Activated T-cell treated with anti-CD3 and anti-CD28 coated beads for 24 hours (primary cell): ENCODE results near the gene YIPF4.
A peak's percentile ranks its signal among the peaks of the same experiment; 100 is the strongest.
"Not testable (repeated sequence)": the region's sequence is repeated elsewhere in the genome, so short reads cannot be mapped to it uniquely, and the experiment has no call there.

Source experiments
- DNase-seq: peaks from one replicate; pipeline ENCODE4 v3.0.0-alpha.2; 2020; ENCODE audit warnings: low read depth

Gene YIPF4

DNA sequence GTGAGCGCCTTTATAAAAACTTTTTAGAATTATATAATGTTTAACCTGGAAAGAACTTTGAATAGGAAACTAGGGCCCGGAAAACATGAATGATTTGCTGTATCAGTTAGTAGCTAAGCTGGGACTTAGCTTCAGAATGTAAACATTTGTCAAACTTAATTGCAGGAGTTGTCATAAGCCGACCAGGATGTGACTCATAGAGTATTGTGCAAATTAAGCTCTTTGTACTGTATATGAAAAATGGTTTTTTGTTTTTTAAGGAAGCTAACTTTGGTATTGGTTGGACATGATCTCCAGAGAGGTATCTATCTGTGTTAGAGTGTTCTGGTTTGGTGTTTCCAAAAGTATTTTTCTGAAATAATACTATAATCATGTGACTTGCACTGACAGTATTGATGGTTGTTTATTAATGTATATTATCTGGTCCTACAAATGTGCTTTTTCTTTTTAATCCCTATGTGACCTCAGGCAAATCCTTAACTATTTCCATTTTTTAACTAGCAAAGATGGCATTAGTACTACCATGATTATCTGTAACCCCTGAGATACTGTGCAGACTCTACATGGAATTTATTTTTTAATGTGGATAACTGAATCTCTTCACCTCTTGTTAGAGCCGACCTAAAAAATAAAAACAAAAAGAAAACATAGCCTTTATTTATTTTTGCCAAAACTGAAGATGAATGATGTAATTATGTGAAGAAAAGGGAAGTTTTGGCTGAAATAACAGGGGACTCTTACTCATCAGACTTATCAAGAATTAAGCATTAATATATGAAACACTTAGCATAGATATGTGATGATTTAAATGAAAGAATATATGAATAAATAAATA, 11.7 kb downstream of the YIPF4 start:
- DNase-seq: no peak

DNA sequence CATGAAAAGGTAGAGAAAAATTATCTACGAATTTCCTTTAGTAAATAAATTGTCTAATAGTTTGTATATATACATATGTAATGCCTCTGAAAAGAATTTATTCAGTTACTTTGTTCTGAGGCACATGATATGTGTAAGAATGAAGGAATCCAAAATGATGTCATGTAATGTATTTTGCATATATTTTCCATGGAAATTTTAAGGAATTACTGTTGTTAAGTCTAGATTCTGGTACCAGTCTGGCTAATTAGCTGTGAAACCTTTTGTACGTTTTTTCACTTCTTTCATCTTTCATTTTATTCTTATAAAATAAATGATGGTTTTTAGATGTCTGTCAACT, 12.3 kb downstream of the YIPF4 start:
- no peak for DNase-seq

DNA sequence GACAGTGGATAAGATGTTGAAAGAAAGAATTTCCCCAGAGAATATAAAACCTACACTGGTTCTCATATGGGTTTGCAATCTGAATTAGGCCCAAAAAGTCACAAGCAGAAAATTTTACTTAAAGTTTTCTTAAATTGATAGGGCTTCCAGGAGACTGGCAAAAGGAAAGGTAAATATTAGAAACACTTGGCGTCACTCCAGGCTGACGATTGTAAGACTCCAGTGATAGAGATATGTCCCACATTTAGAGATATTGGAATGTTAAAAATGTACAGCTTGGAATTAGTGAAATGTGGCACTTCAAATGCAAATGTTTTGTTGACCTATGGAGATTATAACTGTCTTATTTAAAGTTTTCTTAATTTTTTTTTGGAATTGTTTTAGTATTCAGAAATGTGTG, 14.0 kb downstream of the YIPF4 start:
- DNase-seq: no peak

DNA sequence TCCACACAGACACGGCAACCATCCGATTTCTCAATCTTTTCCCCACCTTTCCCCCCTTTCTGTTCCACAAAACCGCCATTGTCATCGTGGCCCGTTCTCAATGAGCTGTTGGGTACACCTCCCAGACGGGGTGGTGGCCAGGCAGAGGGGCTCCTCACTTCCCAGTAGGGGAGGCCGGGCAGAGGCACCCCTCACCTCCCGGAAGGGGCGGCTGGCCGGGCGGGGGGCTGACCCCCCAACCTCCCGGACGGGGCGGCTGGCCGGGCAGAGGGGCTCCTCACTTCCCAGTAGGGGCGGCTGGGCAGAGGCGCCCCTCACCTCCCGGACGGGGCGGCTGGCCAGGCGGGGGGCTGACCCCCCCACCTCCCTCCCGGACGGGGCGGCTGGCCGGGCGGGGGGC, 15.8 kb downstream of the YIPF4 start:
- not testable (repeated sequence) for DNase-seq

DNA sequence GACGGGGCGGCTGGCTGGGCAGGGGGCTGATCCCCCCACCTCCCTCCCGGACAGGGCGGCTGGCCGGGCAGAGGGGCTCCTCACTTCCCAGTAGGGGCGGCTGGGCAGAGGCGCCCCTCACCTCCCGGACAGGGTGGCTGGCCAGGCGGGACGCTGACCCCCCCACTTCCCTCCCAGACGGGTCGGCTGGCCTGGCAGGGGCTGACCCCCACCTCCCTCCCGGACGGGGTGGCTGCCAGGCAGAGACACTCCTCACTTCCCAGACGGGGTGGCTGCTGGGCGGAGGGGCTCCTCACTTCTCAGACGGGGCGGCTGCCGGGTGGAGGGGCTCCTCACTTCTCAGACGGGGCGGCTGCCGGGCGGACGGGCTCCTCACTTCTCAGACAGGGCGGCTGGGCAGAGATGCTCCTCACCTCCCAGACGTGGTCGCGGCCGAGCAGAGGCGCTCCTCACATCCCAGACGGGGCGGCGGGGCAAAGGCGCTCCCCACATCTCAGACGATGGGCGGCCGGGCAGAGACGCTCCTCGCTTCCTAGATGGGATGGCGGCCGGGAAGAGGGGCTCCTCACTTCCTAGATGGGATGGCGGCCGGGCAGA, 16.4 kb downstream of the YIPF4 start:
- not testable (repeated sequence) for DNase-seq

DNA sequence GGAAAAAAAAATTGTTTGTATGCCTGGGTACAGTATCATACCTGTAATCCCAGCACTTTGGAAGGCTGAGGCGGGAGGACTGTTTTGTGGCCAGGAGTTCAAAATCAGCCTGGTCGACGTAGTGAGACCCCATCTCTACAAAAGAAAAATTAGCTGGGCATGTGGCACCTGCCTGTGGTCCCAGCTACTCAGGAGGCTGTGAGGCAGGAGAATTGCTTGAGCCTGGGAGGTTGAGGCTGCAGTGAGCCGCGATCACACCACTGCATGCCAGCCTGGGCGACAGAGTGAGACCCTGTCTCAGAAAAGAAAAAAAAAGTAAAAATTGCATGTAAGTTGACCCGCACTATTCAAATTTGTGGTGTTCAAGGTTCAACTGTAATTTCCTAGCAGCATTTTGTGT, 32.9 kb downstream of the YIPF4 start:
- DNase-seq: no peak

DNA sequence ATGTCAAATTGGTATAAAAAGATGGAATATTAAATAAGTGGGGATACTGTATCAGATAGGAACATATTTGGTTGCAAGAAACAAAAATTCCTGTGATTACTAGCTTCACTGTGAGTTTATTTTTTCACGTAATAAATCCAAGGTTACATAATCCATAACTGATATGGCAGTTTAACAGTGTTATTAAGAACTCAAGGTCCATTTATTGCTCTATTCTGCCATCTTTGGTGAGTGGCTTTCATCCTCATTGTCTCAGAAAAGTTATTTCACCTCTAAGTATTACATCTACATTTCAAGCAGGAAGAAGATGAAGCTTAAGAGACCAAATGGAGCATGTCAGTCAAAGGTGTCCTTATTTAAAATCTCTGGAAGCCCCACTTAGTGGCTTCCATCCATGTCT, 37.2 kb downstream of the YIPF4 start:
- DNase-seq: no peak

DNA sequence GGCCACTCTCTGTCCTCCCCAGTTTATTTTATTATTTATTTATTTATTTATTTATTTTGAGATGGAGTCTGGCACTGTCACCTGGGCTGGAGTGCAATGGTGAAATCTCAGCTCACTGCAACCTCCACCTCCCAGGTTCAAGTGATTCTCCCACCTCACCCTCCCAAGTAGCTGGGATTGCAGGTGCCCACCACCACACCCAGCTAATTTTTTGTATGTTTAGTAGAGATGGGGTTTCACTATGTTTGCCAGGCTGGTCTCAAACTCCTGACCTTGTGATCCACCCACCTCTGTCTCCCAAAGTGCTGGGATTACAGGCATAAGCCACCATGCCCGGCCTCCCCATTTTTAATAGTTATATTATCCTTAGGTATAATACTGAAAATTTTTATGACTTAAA, 51.0 kb downstream of the YIPF4 start:
- not testable (repeated sequence) for DNase-seq

DNA sequence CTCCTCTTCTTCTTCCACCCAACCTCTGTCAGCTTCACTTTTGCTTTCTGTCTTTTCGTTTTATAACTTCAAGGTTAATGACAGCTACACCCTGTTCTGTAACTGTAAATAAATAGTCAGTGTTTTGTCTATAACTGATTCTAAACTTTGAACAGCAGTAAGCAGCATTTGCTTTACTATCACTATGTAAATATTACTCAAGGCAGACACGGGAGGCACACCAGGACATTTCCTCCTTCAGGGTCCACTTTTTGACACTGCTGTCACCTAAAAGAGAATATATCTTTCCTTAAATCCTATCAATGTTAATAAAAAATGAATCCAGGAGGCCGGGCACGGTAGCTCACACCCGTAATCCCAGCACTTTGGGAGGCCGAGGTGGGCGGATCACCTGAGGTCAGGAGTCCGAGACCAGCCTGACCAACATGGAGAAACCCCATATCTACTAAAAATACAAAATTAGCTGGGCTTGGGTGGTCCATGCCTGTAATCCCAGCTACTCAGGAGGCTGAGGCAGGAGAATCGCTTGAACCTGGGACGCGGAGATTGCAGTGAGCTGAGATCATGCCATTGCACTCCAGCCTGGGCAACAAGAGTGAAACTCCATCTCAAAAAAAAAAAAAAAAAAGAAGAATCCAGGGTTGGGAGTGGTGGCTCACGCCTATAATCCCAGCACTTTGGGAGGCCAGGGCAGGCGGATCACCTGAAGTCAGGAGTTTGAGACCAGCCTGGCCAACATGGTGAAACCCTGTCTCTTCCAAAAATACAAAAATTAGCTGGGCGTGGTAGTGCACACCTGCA, 51.7 kb downstream of the YIPF4 start:
- not testable (repeated sequence) for DNase-seq

DNA sequence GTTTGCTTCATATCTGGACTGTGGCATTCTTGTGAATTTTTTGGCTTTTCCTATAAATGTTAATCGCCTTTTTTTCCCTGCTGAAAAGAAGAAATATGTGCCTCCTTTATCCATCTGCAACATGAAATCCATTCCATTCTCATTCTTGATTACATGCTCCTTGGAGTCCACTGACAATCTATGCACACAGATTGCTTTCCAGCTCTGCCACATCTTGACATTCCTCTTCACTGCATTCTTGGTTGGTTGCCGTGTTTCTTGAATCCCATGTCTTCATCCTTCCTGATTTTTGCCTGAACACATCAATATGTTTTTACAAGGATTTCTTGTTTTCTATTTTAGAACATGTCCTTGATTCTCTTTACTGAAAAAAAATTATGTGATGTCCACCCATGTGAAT, 52.4 kb downstream of the YIPF4 start:
- DNase-seq: no peak

DNA sequence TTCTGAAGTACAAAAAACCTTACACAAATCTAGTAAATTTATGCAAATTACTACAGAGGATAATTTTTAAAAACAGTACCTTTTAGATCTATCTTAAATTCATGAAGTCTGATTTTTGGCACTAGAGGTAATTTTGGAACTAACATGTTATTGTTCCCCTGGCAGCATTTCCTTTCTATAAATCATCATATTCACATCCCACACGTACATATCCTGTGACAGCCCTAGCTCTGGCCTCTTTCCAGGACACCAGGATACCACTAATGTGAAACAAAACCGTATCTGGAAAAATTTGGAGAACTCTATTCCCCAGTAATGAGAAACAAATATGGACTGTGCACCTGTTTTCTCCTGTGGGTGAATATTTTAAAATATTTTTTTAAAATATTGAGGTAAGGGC, 65.1 kb downstream of the YIPF4 start:
- DNase-seq: no peak

DNA sequence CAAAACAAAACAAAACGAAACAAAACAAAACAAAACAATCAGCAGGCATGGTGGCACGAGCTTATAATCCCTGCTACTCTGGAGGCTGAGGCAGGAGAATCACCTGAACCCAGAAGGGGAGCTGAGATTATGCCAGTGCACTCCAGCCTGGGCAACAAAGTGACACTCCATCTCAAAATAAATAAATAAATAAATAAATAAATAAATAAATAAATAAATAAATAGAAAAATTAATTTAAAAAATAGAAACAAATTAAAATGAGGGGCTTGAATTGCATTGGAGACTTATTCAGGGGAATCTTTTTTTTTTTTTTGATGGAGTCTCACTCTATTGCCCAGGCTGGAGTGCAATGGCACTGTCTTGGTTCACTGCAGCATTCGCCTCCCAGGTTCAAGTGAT, 73.1 kb downstream of the YIPF4 start:
- not testable (repeated sequence) for DNase-seq

DNA sequence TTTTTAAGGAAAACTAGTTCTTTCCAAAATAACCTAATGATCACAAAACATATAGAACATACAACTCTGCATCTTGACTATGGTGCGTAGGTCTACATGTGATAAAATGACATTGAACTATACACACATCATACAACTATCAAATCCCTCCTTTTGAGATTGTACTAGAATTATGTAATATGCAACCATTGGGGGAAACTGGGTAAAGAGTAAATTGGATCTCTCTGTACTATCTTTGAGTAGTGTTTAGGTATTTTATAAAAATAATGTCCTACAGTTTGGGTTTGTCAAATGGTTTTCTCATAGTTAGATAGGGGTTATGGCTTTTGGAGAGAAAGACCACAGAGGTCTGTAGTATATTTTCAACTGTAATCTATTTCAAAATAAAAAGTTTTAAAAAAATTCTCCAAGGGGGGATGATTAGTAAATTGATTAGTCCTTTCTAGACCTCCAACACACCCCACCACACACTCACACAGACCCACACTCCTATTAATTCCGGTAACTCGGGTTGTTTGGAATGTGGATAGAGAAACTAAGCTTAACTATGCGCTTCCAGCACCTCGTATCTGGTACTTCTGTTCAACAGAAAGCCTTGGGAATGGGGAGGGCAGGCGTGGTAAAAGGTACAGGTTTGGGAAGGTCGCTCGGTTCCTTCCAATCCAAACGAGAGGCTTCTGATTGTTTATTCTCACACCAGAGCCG, 78.4 kb downstream of the YIPF4 start:
- DNase-seq: no peak

DNA sequence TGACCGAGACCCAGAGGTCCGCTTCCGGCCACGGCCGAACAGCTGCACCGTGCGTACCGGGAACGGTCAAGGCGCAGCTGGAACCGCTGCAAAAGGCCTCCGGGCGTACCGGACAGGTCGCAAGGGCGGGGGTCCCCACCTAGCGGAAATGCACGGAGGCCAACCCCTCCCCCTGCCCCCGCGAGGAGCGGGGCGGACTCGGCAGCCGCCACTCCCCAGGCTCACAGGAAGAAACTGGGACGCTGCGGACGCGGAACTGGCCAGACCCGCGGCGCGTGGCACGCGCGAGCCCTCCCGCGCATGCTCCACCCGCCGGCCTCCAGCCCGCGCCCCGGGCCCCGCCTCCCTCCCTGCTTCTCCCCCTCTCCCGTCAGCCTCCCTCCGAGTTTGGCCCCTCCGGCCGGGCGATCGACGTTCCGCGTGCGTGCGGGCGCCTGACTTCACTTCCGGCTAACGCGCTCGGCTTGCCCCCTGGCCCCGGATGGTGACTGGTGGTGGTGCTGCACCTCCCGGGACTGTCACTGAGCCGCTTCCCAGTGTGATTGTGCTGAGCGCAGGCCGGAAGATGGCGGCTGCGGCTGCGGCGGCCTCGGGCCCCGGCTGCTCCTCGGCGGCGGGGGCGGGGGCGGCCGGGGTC, 79.1 kb downstream of the YIPF4 start, which contains the start of gene BIRC6:
Gene BIRC6 (plus strand): TSS at position 343 of the 637 bp plus-strand sequence. CDS start 139 bp downstream, at position 482.
- DNase-seq: peak; percentile 95

DNA sequence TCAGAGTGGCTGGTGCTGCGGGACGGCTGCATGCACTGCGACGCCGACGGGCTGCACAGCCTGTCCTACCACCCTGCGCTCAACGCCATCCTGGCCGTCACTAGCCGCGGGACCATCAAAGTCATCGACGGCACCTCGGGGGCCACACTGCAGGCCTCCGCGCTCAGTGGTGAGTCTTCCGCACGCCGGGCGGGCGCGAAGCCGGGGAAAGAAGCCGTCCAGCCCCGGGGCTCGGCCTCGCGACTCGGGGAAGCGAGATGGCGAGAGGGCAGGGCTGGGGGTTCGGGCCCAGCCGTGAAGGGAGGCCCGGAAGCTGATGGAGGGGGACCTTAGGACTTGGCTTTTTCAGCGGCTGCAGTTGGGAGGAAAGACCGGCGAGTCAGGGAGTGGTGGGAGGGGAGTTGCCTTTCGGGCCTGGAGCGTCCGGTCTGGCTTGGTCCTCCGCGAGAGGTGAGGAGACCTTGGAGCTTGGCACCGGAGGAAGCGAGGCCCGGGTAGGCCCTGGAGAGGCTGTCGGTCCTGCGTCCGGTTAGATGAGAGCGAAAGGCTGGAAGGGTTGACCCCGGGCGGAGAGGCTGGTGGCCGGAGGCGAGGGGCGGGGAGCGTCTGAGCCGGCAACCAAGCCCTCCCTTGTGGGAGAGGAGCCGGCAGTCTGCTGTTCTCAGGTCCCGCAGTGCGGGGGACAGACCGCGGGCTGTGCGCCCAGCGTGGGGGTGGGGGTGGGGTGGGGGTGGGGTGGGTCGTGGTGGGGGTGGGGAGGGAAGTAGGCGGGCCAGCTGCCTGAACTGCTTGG, 79.8 kb downstream of the YIPF4 start:
- DNase-seq: peak; percentile 9

DNA sequence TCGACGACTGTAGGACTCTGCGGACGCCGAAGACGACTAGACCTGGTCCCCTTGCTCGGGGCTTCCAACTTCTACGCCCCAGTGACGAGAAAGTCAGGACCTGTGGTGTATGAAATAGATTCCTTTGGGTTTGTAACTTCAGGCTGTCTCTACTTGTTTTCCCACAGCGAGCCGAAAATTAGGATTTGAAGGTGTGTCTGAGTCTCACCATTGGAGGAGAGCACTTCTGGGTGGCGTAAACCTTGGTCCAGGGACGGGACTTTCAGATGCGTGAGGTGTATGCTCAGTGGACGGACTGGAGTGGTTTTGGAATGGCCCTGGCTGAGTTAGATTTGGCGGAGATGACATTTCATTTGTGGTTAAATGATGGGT, 80.4 kb downstream of the YIPF4 start:
- DNase-seq: no peak

DNA sequence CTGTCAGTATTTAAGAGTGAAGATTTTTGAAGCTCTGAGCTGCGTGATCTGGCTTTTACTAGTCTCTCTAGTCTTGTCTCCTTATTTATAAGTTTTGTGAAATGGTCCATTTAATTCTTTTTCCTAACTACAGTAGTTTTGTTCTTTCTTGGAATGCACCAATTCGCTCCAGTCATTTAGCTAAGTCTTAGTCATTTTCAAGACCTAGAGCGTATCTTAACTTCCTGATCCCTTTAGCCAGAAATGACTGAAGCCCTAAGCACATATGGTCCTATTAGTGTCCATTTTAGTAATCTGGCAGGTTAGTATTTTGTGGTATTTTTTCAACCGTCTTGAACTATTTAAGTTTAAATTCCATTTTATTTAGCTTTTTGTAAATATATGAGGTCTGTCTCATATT, 82.7 kb downstream of the YIPF4 start:
- no peak for DNase-seq

DNA sequence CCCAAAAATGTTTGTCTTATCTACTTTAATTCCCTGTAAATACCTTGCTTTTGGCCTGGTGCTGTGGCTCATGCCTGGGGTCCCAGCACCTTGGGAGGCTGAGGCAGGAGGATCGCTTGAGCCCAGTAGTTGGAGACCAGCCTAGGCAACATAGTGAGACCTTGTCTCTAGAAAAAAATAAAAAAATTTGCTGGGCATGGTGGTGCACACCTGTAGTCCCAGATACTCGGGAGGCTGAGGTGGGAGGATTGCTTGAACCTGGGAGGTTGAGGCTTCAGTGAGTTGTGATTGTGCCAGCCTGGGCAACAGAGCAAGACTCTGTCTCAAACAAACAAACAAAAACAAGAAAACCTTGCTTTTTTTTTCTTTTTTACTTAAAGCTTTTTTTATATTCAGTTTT, 85.3 kb downstream of the YIPF4 start:
- DNase-seq: not testable (repeated sequence)

DNA sequence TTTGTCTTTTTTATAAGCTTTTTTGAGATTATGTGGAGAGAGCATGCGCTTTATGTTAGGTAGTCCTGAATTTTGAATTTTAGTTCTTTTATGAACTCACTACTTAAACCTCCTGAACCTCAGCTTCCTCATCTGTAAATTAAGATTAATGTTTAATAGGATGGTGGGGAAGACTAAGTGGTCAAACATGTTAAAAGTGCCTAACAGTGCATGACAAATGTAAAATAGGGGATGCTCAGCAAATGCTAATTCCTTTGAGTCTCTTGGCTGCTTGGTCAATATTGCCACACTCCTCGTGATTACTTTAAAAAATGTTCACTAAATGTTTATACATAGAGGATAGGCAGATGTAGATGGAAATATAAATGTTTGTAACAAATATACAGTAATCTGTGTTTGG, 85.9 kb downstream of the YIPF4 start:
- no peak for DNase-seq

DNA sequence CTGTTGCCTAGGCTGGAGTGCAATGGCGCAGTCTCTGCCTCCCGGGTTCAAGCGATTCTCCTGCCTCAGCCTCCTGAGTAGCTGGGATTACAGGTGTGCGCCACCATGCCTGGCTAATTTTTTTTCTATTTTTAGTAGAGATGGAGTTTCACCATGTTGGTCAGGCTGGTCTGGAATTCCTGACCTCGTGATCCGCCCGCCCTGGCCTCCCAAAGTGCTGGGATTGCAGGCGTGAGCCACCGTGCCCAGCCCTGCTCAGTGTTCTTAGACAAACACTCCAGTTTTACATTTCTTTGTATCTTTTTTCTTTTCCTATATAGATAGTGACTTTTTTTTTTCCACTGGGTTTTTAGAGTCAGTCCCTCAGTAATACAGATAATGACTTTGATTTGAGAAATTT, 86.6 kb downstream of the YIPF4 start:
- not testable (repeated sequence) for DNase-seq

DNA sequence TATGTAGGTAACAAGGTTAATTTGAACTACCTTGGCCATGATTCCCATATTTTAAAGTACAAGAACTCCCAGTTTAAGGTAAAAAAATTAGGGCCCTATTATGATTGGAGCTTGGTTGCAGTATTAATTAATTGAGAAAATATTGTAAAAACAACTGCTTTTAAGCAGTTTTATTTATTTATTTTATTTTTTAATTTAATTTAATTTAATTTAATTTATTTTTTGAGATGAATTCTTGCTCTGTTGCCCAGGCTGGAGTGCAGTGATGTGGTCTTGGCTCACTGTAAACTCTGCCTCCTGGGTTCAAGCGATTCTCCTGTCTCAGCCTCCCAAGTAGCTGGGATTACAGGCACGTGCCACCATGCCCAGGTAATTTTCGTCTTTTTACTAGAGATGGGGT, 88.0 kb downstream of the YIPF4 start:
- DNase-seq: not testable (repeated sequence)
